OCI-LY7 (cell line): ENCODE measurements around the gene SEMA3F. TPM values are rescaled to one million over a fixed set of nuclear protein-coding genes. Genes with fewer than 3 reads are reported as not detected.

Source experiments
- BruUV-seq: library from RNA; stranded (reverse); fragments of 400-500 nt; replicated peaks from 2 replicates; lab custom pipeline; 2021; lab: Mats Ljungman, UMichigan
- CTCF ChIA-PET: fragments of 300-600 bp; sonication (Branson Sonifier 250); formaldehyde crosslinking; loops from one replicate; lab custom pipeline; 2022; ENCODE audit warnings: antibody characterized with exemption; ENCODE audit not compliant: unreplicated experiment; lab: Charles Lee
- POLR2A ChIA-PET: fragments of 300-600 bp; sonication (Branson Sonifier 250); formaldehyde crosslinking; loops from one replicate; lab custom pipeline; 2022; ENCODE audit warnings: antibody characterized with exemption; lab: Charles Lee
- DNase-seq: peaks from one replicate; pipeline ENCODE4 v3.0.0-alpha.2; 2015; ENCODE audit warnings: low spot score
- H2AFZ ChIP-seq: fragments of 200-600 bp; sonication (generic), shearing (Covaris generic); 2 replicates; pipeline ENCODE4 v1.6.1; 2014; ENCODE audit warnings: mild to moderate bottlenecking, antibody characterized with exemption, low read length, moderate library complexity
- H3K27ac ChIP-seq: fragments of 200-600 bp; sonication (generic); 2 replicates; pipeline ENCODE4 v1.5.1; 2014; ENCODE audit warnings: mixed run types, low read depth, mild to moderate bottlenecking, moderate library complexity, low read length, inconsistent platforms; ENCODE audit not compliant: poor library complexity, severe bottlenecking
- H3K36me3 ChIP-seq: fragments of 200-600 bp; sonication (generic); 2 replicates; pipeline ENCODE4 v1.6.1; 2014; ENCODE audit warnings: mild to moderate bottlenecking, antibody characterized with exemption, low read length, moderate library complexity, mixed read lengths; ENCODE audit not compliant: insufficient read depth
- H3K4me1 ChIP-seq: fragments of 200-600 bp; sonication (generic); 2 replicates; pipeline ENCODE4 v1.5.1; 2014; ENCODE audit warnings: mild to moderate bottlenecking, low read length; ENCODE audit not compliant: insufficient read depth, poor library complexity, severe bottlenecking
- H3K4me2 ChIP-seq: fragments of 200-600 bp; sonication (generic); 2 replicates; pipeline ENCODE4 v1.6.1; 2014; ENCODE audit warnings: mild to moderate bottlenecking, low read length
- H3K4me3 ChIP-seq: fragments of 200-600 bp; sonication (generic); 2 replicates; pipeline ENCODE4 v1.5.1; 2014; ENCODE audit warnings: mild to moderate bottlenecking, low read depth, low read length; ENCODE audit not compliant: poor library complexity, severe bottlenecking
- H3K79me2 ChIP-seq: fragments of 200-600 bp; sonication (generic); 2 replicates; pipeline ENCODE4 v1.6.1; 2016; ENCODE audit warnings: low read depth, mild to moderate bottlenecking, low read length, moderate library complexity, mixed read lengths; ENCODE audit not compliant: insufficient read depth
- H3K9me2 ChIP-seq: fragments of 200-600 bp; sonication (generic); 2 replicates; pipeline ENCODE4 v1.6.1; 2016; ENCODE audit warnings: mild to moderate bottlenecking, low read length, mixed read lengths; ENCODE audit not compliant: insufficient read depth
- H3K9me3 ChIP-seq: fragments of 200-600 bp; sonication (generic); 2 replicates; pipeline ENCODE4 v1.6.1; 2014; ENCODE audit warnings: mild to moderate bottlenecking, mixed run types, low read length, mixed read lengths
- H4K20me1 ChIP-seq: fragments of 200-600 bp; sonication (generic); 2 replicates; pipeline ENCODE4 v1.6.1; 2014; ENCODE audit warnings: mild to moderate bottlenecking, antibody characterized with exemption, low read length, moderate library complexity, mixed read lengths; ENCODE audit not compliant: insufficient read depth
- EZH2phosphoT487 ChIP-seq: fragments of 200-600 bp; sonication (generic); IDR thresholded peaks from 2 replicates; pipeline ENCODE4 v1.6.1; 2018; ENCODE audit warnings: low read depth, borderline replicate concordance, mild to moderate bottlenecking, mixed run types, antibody characterized with exemption, low read length, moderate library complexity, mixed read lengths
- intact Hi-C: fragments of 100-400 bp; cut with micrococcal nuclease; formaldehyde crosslinking; loops from one replicate; pipeline ENCODE4 v1.10.0; 2022; ENCODE audit not compliant: unreplicated experiment
- total RNA-seq, 2 experiments: library from RNA; depleted of rRNA in 1 of 2; stranded (reverse); fragments of >200 nt in 1 of 2; shearing (Covaris generic) in 1 of 2; gene quantifications; 2 replicates each; pipeline ENCODE4 v1.2.3, GENCODE V29; 2014 to 2022
- TF ChIP-seq, protein P1 (sequence below): fragments of 200-600 bp; sonication (generic); conservative IDR thresholded peaks from 2 replicates; pipeline ENCODE4 v1.5.1; 2014; ENCODE audit warnings: mild to moderate bottlenecking, antibody characterized with exemption, low read length, moderate library complexity, mixed read lengths

Gene SEMA3F
- total RNA-seq, 2 experiments from 2014 or later: 0.84 TPM; not detected in 1

DNA sequence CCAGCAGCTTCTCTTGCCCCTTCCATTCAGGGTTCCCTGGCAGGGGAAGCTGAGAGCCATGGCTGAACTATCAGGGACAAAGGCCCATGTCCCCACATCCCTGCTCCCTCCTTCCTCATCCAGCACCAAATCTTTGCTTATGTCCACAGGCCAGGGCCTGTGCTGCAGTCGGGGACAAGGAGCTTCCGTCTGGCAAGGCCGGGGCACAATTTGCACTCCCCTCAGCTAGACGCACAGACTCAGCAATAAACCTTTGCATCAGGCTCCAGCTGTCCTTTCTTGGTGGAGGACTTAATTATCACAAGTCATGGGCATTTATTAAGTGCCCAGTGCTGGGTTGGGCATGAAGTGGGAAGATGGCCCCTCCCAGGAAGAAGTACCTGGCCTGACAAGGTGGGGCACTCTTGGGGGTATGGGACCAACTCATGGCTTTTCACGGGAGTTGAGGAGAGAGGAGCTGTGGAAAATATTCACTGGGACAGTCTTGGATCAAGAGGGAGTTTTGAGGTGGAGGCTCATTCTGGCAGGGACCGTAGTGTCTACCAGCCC, 41.2 kb downstream of the SEMA3F start:
- no TSS peak for BruUV-seq

GRCh38 chr3:50201573-50202315, 46.6 kb downstream of the SEMA3F start:
- no peak for TF ChIP-seq EZH2phosphoT487
- TF ChIP-seq, protein P1, sequence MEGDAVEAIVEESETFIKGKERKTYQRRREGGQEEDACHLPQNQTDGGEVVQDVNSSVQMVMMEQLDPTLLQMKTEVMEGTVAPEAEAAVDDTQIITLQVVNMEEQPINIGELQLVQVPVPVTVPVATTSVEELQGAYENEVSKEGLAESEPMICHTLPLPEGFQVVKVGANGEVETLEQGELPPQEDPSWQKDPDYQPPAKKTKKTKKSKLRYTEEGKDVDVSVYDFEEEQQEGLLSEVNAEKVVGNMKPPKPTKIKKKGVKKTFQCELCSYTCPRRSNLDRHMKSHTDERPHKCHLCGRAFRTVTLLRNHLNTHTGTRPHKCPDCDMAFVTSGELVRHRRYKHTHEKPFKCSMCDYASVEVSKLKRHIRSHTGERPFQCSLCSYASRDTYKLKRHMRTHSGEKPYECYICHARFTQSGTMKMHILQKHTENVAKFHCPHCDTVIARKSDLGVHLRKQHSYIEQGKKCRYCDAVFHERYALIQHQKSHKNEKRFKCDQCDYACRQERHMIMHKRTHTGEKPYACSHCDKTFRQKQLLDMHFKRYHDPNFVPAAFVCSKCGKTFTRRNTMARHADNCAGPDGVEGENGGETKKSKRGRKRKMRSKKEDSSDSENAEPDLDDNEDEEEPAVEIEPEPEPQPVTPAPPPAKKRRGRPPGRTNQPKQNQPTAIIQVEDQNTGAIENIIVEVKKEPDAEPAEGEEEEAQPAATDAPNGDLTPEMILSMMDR: no peak
- BruUV-seq: no TSS peak
- POLR2A ChIA-PET: no interaction called here

More for the DNA sequence above, 41.2 kb downstream of the SEMA3F start:
- H3K9me2 ChIP-seq: no peaks in the 10 kb centered on the region
- CTCF ChIA-PET: interaction anchor here (0.6 to 2.0 kb wide), 3 partner anchors 15 to 45 kb away, joined by 3 to 11 read pairs (median 3); no protein-coding TSS in a partner anchor
- DNase-seq: no peak
- no peak for TF ChIP-seq EZH2phosphoT487
- TF ChIP-seq, protein P1: no peak
- intact Hi-C loops: no loop called here
- H3K4me3 ChIP-seq: no peak overlapping the region
- no peaks in the 10 kb centered on the region for H3K9me3 ChIP-seq
- H3K36me3 ChIP-seq: no peaks in the 10 kb centered on the region
- H2AFZ ChIP-seq: no peak overlapping the region
- POLR2A ChIA-PET: interaction anchor here (0.6 kb wide), 1 partner anchor 30 kb away, joined by 3 read pairs; no protein-coding TSS in a partner anchor
- H3K27ac ChIP-seq: no peak overlapping the region
- H4K20me1 ChIP-seq: no peaks in the 10 kb centered on the region
- no peak overlapping the region for H3K4me2 ChIP-seq
- peaks cover 12% of the 10 kb centered on the region for H3K4me1 ChIP-seq
- no peaks in the 10 kb centered on the region for H3K79me2 ChIP-seq

More at GRCh38 chr3:50201573-50202315, 46.6 kb downstream of the SEMA3F start:
- no peak overlapping the region for H3K4me2 ChIP-seq
- no peak overlapping the region for H3K4me3 ChIP-seq
- DNase-seq: no peak
- no peaks in the 10 kb centered on the region for H3K9me2 ChIP-seq
- no peaks in the 10 kb centered on the region for H3K36me3 ChIP-seq
- H3K4me1 ChIP-seq: no peaks in the 10 kb centered on the region
- no peaks in the 10 kb centered on the region for H3K79me2 ChIP-seq
- no peak overlapping the region for H2AFZ ChIP-seq
- intact Hi-C loops: no loop called here
- H4K20me1 ChIP-seq: no peaks in the 10 kb centered on the region
- CTCF ChIA-PET: no interaction called here
- H3K27ac ChIP-seq: no peak overlapping the region
- no peaks in the 10 kb centered on the region for H3K9me3 ChIP-seq
